T-helper 9 cell (primary cell): ENCODE results near the gene RRAD.

Experiments
- DNase-seq: peaks from one replicate; pipeline ENCODE4 v3.0.0-alpha.2; 2020

Gene RRAD

DNA sequence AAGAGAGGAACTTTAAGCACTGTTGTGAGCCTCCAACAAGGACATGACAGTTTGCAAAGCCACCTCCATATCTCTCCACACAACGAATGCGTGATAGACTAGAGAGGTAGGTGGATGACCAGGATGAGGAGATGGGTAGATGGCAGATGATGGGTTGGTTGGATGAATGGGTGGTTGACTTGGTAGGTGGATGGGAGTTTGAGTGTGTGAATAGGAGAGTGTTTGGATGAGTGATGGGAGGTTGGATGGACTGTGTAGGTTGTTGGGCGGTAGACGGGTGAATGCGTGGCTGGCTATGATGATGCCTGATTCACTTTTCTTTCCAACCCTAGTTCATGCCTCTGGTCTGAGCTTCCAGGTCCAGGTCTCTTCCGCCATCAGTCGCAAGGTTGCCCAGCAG, 10.8 kb downstream of the RRAD start:
- DNase-seq: no peak

DNA sequence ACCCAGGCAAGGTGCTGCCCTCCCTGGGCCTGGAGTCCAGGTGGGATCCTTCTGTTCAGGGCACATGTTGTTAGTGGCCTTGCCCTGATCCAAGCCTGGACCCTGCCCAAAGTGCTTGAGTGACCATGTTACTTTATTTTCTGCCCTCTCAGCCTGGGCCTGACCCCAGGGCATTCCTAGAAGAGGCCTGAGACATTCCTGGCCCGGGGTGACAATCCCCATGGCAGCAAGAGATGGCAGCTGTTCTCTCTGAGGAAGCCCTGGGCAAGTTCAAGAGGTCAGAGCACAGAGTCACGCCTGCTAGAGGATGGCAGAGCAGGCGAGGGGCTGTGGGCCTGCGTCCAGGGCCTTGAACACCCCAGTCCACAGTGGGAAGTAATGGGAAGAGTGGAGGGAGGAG, 11.6 kb downstream of the RRAD start:
- DNase-seq: no peak

DNA sequence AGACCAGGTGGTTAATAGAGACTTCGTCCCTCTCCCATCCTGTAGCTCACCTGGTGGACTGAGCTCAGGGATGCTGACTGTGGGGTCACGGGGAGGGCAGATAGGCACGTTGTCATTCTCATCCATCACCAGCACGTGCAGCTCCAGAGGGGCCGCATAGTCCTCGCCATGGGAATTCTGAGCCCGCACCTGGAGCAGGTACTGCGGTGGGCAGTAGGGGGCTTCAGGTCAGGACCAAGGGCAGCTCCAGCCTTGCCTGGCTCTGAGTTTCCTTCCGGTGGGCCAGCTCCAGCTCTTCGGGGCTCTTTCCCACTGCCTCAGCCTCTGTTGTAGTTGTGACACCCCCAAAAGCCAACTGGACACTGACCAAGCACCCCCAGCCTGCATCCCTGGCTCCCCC, 12.3 kb downstream of the RRAD start:
- DNase-seq: no peak

DNA sequence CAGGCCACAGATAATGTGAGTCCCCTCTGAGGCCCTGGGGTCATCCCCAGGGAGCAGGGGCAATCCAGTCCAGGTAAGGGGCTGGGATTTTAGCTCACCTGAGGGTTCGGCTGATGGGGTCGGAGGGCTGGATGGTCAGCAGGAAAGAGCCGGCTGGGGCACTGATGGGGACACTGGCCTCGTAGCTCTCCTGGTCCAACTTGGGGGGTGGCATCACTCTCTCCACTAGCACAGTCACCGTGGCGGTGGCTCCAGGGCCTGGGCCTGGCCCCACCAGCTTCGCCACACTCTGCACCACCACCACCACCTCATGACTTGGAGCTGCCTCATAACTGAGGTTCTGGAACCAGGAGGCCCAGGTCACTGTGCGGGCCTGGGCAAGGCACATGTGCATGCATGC, 13.5 kb downstream of the RRAD start:
- no peak for DNase-seq

DNA sequence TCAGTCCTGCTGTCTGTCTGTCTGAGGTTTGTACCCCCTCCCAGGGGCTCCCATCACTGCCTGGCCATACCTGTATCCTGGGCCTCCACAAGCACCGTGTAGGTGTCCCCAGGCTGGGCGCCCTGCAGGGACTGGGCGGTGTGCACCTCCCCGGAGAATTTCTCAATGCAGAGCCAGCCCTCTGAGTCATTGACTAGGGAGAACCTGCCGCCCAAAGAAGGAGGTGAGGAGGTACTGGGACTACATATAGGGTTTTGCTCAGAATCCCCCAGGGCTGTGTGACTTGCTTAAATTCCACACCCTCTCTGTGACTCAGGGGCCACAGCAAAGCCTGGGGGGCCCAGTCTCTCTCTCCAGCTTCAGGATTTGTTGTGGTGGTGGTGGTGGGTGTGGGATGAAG, 14.2 kb downstream of the RRAD start:
- no peak for DNase-seq

DNA sequence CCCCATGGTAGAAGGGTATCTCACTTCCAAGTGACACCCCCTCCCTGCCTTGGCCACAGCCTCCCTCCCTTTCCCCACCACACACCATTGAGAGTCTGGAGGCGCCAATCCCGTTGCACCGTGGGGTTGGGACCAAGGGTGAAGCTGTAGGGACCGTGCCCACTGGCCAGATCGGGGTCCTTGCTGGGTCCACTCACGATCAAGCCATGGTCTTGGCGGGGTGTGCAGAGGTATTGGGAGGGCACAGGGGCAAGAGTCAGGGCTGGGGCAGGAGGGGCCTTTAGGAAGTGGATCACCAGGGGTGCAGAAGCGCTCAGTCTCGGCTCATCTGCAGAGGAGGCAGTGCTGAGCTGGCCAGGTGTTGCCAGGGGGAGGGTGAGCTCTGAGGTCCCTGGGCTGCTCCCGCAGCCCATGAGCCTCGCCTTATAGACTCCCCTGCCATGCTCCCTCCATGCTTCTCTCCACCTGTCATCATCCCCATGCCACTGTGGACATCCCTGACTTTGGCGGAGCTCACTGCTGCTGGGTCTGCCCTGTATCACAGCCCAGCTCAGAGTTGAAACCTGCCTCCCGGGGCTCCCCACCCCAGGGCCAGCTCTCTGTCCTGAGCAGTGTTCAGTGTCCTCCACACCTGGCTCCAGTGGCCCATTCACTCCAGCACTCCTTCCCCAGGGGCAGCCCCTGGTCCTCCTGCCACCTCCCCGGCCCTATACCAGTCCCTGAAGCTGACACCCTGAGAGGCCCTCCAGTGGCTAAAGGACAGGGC, 15.0 kb downstream of the RRAD start:
- no peak for DNase-seq

DNA sequence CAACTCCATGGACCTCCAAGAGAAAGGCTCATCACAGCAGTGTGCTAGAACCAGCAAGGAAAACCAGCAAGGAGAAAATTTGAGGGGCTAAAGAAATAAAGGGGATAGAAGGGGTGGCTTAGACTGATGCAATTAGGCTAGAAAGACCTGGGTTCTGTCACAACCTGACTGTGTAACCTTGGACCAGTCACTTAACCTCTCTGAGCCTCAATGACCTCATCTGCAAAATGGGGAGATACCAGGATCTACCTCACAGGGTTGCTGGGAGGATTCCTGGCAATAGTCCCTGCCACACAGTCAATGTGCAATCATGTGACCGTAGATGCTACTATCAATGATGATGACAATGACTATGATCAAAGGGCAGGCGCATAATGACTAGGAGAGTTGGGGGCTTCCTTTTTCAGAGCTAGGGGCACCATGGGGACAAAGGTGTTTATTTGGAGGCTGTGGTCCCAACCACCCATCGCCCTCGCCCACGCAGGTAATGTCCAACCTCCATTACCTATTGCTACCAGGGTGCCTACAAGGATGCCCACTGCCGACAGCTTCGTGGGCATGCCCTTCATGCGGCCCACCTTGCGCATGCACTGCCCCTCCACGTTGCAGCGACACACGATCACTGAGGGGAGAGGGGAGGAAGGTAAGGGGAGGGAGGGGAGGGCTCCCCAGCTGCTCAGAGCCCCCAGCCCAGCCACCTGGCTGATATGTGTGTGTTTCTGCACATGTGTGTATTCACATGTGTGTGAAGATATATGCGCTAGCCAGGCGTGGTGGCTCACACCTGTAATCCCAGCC, 16.4 kb downstream of the RRAD start:
- no peak for DNase-seq

DNA sequence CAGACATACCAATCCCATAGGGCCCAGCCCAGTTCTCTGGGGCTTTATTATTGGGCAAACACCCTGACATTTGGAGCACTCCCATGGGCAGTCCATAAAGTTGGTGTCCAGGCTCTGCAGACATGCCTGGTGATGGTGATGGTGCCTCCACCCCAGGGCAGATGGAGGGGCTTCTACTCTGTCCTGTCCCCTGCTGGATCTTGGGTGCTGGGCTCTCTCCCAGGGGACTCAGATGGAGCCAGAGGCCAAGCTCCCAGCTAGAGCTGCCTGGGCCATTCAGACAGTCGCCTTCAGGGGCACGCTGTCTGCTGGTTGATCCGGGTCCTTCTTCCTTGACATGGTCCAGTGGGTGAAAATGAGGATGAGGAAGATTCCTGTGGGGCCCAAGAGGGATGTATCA, 17.2 kb downstream of the RRAD start:
- DNase-seq: no peak

DNA sequence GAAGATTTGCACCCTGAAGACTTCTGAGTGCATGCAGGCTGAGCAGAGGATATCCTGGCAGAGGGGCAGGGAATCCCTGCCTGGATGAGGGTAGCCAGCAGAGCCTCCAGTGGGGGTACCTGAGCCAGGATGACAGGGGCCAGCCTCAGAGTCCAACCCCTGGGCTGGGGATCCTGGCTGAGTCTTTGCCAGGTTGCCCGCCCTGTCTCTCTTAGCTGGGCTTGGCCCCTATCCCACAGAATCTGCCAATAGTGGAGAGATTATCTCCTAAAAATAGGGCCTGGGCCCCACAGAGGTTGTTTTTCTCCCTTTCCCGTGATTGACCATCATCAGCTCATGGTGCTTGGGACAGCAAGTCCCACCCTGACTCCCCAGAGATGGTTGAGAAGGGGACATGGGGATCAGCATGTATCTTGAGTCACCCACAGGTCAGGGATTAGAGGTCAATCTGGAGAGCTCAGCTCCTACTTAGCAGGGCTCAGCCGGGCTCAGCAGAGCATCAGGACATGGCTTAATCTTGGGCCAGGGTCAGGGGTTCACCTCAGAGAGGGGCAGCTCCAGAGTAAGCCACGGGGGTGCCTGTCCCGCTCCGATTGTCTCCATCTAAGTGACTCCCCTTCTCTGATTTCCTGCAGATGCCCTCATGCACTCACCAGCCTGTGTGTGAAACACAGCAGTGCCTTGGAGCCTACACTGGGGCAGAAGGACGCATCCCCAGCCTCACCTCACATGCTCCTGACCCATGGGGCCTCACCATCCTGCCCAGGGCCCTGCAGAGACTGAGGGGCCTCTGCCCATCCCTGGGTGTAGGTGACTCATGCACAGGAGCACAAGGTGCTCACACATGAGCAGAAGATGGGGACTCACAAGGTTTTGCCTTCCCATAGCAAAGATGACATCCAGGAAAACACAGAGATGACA, 18.2 kb downstream of the RRAD start:
- no peak for DNase-seq

DNA sequence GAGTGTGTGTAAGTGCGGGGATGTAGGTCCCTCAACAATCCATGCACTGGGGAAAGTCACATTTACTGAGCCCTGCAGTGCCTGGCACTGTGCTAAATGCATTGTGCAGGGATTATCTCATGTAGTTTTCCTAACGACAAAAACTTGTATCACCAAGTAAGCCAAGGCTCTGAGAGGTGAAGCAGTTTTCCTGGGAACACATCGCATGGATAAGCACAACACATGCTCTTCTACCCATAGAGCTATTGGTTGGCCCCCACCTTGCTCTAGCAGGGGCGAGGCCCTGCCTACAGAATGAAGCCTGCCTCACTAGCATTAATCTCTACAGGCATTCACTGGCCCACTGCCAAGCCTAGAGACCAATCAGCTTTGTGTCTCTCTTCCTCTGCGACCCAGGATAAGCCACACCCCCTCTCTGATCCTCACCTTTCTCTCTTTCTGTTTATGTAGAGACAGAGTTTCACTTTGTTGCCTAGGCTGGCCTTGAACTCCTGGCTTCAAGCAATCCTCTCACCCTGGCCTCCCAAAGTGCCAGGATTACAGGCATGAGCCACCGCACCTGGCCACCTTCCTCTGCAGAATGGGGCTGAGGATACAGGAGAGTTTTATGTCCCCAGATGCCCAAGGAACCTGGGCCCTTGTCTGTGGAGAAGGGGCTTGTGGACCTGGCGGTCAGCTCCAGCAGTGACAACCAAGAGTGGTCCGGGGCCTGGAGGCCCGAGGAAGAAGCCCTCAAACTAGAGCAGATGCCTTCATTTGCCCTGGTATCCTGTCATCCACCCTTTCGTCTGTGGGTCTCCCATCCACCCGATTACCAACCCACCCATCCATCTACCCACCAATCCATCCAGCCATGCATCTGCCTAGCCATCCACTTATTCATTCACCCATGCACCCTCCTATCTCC, 19.4 kb downstream of the RRAD start:
- no peak for DNase-seq

DNA sequence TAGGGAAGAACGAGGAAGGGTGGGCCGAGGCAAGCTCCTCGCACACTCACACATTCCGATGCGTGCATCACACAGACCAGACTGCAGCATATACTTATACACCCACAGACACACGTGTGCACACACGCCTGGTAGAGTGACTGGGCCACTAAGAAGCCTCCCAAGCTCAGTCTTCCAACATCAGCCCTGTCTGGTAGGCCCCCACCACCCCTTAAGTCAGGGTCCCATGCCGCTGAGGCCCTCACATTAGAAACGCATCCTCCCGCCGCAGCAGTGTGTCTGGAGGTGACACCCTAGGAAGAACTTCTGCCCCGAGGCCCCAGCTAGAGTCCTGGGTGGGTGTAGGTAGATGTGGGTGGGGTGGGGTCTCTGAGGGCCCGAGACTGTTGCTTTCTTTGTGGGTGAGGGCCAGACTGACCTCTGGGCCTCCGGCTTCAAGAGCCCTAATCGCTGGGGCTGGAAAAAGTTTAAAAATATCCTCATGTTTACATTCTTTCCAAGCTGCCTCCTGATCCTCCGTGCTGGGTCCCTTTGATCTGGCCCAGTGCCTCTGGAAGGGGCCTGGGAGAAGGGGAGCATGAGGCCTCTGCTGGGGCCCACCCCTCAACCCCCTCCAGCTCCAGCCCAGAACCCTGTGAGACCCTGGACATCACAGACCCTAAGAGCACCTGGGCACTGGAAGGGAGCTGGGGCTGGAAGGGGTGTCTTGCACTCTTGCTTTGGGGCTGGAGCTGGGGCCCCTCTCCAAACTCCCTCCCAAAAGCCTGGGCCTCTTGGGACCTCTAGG, 20.3 kb downstream of the RRAD start:
- no peak for DNase-seq

DNA sequence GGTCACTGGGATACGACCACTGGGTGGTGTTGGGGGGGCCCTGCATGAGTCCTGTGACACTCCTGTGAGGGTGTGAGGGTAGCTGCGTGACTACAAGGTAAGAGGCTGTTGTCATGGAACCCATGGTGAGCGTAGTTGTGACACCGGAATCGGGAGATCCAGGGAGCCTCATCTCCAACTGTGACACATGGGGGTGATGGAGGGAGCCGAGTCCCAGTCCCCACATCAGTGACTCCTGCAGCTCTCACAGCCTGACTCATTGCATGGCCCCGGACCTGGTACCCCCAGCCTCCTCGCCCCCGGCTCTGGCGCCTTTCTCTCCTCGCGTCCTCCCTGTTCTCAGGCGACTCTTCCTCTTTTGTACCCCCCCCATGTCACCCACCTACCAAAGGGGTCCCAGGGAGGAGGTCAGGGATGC, 20.9 kb downstream of the RRAD start:
- no peak for DNase-seq

DNA sequence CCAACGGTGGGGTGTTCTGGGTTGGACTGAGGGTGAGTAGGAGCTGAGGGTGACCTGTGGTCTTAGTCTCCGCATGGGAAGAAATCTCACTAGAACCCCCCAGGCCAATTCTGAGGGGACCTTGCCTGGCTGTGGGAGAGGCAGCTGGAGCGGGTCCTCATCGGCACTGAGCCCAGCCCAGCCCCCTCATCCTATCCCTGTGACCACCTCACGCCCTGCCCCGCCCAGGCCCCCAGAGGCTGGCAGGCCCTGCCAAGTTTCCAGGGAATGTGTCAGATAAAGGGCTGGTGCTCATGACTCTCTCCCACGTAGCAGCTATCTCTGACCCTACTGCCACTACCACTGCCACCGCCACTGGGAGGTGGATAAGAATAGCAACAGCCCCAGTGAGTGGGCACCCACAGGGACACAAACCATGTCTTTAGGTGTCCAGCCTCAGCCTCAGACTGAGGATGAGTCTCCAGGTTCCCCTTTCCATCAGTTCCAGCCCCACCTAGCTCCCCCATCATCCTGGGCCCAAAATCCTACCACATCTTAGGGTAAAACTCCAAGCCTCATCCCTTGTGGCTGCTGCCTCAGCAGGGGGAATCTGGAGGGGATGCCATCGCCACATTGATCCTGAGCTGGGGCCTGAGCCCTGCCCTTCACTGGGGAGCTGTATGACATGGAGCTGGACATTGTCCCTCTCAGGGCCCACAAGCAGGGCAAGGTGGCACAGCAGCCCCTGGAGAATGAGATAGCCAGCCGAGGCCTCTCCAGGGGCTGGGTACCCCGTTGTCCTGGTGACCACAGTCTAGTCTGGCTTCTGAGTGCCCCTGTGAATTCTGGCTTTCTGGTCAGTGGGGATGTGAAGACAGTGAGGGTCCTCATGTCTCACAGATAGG, 21.5 kb downstream of the RRAD start:
- no peak for DNase-seq

DNA sequence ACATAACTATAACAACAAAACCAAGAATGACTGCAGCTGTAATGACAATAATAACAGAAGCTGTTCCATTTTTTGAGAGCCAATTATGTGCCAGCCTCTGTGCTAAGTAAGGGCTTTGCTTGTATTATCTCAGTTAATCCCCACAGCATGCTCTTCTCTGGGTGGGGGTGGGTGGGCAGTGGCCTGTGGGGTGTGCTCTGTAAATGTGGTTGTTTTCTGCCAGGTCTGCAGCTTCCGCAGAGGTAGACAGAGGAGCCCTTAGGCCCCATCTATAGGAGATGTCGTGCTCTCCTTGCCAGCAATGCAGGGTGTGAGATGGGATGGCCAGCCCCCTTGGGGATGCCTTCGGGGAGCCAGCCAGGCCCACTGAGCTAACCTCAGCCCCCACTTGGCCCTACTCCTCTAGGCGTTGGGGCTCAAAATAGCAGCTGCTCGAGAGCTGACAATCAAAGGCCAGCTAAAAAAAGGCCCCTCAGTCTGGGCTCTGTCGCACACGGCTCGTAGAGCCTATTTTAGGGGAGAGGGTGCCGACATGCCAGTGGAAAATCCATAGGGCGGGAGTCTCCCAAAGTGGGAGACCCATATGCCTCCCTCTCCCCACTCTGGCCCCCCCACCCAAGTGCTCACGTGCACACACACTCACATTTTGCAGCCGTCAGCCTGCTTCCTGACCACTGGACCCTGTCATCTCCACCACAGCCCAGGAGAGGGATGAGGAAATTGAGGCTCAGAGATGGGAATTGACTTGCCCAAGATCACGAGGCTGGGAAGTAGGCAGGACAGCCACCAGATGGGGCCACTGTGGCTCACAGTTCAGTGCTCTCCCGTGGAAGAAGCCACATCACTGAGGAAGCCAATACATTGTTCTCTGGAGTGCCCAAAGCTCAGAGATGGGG, 22.4 kb downstream of the RRAD start:
- no peak for DNase-seq

DNA sequence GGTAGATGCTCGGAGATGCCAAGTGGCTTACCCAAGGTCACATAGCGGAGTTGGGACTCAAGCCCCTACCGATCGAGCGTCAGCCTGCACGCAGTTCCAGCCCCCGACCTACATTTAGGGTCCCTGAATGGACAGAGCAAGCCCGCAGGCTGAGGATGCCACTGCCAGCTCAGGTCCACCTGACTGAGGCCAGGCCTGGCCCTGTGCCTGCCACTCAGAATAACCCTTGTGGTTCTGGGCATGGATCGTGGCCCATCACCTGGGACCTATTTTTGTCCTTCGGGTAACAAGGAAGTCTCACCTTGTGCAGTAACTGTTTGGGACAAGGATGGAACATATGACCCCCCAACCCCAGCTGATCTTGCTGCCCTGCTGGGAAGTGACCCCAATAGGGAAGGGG, 23.7 kb downstream of the RRAD start:
- DNase-seq: no peak

DNA sequence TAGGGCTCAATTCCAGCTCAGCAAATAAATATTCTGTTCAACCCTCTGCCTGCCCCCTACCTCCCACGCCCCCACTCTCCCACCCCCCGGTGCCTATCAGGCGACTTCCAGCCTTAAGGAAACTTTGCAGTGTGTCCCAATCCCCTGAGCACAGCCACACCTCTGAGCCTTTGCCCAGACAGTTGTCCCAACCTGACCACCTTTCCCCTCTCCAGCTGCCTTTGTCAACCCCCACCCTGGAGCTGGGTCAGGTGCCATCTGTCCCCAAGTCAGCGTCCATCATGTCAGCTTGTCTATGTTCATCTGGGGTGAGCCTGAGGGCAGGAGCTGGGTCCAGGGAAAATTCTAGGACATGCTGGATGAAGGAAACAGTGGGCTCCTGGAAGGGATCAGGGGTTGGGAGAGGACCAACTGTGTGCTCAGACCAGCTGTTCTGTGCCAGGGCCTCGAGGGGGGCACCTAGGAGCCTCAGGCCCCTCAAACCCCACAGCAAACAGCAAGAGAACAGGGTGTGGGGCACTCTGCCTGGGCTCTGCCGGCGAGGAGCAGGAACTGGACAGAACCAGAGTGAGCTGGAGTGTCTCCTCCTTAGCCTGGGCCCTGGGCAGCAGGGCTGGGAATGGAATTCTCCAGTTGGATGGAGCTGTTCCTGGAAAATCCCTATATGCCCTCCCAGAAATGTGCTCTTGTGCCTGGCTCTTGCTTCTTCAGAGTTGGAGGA, 24.5 kb downstream of the RRAD start:
- DNase-seq: no peak

DNA sequence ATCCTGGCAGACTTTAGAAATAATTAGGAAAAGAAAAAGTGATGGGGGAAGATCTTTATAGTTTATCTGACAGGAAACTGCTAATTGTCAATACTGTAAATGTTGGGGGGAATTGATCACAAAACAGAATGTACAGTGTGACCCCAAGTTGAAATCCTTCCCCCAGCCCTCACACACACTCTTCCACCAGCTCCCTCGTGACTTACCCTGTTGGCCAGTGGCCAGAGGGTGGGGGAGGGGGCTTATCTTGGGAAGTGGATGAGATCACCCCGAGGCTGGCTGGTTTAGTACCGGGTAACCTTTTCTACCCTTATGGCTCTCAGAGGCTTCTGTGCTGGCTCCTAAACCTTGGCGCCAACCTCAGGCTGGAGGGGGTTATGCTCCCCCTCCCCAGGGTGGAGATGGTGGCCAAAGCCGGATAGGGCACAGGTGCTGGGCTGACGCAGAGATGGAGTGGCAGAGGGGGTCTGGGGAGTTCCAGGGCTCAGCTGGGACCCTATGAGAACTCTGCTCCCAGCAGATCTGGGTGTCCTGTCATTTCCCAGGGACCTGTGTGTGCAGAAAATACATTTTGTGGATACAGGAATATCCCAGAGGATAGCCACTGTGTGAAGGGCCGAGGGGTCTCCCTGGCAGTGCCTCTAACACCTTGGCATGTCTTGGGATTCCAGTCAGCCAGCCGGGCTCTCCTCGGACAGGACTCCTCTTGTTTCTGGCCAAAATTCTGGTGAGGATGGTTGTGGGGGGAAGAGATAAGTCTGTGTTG, 25.2 kb downstream of the RRAD start:
- DNase-seq: no peak
